Measurements from ENCODE around the gene ATP6V1B1. TPM values are rescaled to one million over a fixed set of nuclear protein-coding genes. Genes with fewer than 3 reads are reported as not detected.
A peak's percentile ranks its signal among the peaks of the same experiment; 100 is the strongest.

ATP6V1B1 gene
- total RNA-seq, 1 experiment from 2014 or later: 0.81 TPM

- no peak for DNase-seq (ENCODE audit: low read depth)
Measured at GRCh38 chr2:70944111-70944690, 8.5 kb downstream of the ATP6V1B1 start.

DNA sequence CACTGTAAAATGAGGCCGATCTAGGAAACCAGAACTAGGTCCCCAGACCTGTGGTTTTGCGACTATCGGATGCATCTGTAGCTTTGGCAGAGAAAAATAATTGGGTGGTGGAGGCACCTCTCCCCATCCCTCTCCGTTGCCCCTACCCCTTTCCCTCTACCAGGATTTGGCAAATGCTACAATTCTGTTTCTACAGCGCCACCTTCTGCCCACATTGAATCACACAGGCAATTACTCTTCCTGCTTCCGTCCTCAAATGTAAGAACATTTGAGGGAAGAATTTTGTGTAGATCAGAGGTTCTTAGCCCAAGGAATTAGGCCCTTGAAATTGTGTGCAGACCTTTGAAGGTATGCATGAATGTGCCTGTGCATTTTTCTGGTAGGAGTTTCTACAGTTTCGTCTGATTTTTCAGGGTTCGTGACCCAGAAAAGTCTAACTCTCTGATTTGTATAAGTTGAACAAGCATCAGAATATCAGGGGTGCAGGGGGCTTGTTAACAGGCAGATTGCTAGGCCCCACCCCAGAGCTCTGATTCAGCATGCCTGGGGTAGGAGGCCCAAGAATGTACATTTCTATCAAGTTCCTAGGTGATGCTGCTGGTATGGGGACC is 11.2 kb downstream of the ATP6V1B1 start:
- DNase-seq (ENCODE audit: low read depth): peak; percentile 56

DNA sequence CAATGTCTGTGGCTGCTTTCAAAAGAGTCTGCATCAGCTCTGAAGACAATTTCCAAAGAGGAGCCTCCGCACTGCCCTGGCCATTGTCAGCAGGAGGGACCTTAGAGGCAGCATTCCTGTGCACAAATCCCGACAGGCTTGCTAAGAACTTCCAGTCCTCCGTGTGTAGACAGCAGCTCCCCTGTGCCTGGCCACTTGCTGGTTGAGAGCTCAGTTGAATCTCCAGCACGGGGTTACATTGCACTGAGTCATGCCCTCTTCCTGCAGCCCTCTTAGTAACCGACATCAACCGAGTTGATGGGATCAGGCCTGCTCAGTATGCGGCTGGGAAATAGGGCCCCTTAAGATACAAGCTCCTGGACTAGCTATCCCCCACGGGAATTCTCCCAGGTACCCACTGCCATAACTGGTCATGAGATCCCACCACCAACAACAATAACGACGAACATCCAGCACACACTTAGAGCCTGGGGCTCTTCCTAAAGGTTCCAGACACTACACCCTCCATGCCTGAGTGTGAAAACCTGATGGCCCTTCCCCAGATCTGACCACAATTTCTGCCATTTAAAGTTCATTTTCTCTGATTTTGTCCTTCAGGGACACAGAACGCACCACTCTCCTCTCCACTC is 12.0 kb downstream of the ATP6V1B1 start:
- DNase-seq (ENCODE audit: low read depth): peak; percentile 69

GRCh38 chr2:70948337-70949003 is 12.8 kb downstream of the ATP6V1B1 start:
- peak; percentile 69 for DNase-seq (ENCODE audit: low read depth)

- no peak for DNase-seq (ENCODE audit: low read depth)
Measured at GRCh38 chr2:70949086-70949485, 13.4 kb downstream of the ATP6V1B1 start.

DNA sequence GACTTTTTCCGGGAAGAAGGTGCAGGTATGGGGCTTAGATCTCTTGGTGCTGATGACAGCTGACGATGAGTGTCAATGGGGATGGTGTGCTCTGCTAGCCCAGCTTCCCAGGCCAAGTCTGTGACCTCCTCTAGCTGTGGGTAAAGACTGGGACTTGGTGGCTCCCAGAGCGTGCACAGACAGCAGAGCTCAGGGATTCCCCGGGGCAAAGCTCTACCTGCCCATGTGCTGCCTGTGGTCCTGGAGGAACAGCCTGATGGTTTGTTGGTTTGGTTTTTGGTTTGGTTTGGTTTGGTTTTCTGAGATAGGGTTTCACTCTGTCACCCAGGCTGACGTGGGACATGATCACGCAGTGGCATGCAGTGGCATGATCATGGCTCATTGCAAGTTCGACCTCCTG is 19.2 kb downstream of the ATP6V1B1 start:
- DNase-seq (ENCODE audit: low read depth): no peak

GRCh38 chr2:70956141-70956540 is 20.4 kb downstream of the ATP6V1B1 start:
- no peak for DNase-seq (ENCODE audit: low read depth)

GRCh38 chr2:70957798-70958197 is 22.1 kb downstream of the ATP6V1B1 start:
- DNase-seq (ENCODE audit: low read depth): no peak

- DNase-seq (ENCODE audit: low read depth): no peak
Measured at GRCh38 chr2:70958759-70959158, 23.1 kb downstream of the ATP6V1B1 start.

GRCh38 chr2:70959271-70959761 is 23.6 kb downstream of the ATP6V1B1 start:
- DNase-seq (ENCODE audit: low read depth): no peak

GRCh38 chr2:70959851-70960832 is 24.4 kb downstream of the ATP6V1B1 start:
- DNase-seq (ENCODE audit: low read depth): no peak

GRCh38 chr2:70960833-70961647 is 25.3 kb downstream of the ATP6V1B1 start:
- no peak for DNase-seq (ENCODE audit: low read depth)

GRCh38 chr2:70961648-70961994 is 25.9 kb downstream of the ATP6V1B1 start:
- no peak for DNase-seq (ENCODE audit: low read depth)

- DNase-seq (ENCODE audit: low read depth): no peak
Measured at GRCh38 chr2:70962211-70962884, 26.6 kb downstream of the ATP6V1B1 start.

- DNase-seq (ENCODE audit: low read depth): no peak
Measured at GRCh38 chr2:70962885-70963878, 27.5 kb downstream of the ATP6V1B1 start.

DNA sequence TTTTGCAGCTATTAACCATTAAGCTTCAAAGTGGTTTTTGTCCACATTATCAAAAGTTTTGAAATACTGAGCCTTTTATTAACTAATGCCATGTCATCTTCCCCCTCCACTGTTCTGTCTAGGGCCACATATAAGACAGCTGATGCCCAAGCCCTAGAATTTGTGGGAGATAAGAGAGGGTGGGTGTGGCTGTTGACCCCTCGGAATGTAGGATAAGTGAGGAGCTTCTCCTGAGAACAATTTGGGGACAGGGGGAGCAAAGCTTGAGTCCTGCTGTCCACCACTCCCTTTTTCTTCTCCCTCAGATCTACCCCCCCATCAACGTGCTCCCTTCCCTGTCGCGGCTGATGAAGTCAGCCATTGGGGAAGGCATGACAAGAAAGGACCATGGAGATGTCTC is 28.4 kb downstream of the ATP6V1B1 start:
- no peak for DNase-seq (ENCODE audit: low read depth)

DNA sequence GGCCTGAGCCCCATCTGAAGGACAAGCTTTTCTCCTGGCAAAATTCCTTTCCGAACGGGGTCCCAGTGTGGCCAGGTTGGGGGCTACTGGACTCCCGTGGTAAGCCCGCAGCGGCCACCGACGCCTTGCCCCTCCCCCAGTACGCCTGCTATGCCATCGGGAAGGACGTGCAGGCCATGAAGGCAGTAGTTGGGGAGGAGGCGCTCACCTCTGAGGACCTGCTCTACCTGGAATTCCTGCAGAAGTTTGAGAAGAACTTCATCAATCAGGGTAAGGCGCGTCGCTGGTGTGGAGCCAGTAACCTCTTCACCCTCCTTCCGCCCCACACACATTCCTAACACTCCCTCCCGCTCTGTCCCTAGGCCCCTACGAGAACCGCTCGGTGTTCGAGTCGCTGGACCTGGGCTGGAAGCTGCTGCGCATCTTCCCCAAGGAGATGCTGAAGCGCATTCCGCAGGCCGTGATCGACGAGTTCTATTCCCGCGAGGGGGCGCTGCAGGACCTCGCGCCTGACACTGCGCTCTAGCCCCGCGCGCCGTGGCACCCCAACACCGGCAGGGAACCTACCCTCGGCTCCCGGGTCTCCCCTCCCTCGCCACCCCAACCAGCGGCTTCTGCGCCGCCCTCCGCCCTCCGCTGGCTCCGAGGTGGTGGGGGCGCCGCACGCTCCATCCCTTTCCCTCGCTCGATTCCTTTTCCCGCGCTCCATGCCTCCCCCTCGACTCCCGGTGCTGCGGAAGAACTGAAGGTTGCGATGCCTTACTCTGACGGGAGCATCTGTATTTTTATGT is 29.1 kb downstream of the ATP6V1B1 start:
- DNase-seq (ENCODE audit: low read depth): peak; percentile 51

DNA sequence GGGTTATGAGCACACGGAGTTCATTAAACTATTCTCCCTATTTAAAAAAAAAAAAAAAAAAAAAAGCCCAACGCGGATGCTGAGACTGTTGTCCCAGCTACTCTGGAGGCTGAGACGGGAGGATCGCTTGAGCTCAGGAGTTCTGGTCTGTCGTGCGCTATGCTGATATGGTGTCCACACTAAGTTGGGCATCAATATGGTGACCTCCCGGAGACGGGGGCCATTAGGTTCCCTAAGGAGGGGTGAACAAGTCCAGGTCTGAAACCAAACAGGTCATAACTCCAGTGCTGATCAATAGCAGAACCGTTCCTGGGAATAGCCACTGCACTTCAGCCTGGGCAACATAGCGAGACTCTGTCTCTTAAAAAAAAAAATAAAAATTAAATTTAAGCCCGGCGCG is 29.8 kb downstream of the ATP6V1B1 start:
- DNase-seq (ENCODE audit: low read depth): no peak
